GM13976 (cell line): ENCODE results near the gene RMI1.

Experiments used
- DNase-seq: peaks from one replicate; pipeline ENCODE4 v3.0.0; 2012; ENCODE audit warnings: low spot score
- in situ Hi-C: fragments of 300-500 bp; cut with MboI; formaldehyde crosslinking; loops from one replicate; pipeline ENCODE4 v1.12.0; 2022; ENCODE audit warnings: low sequenced_read_pairs, mixed read lengths, inconsistent platforms; ENCODE audit not compliant: unreplicated experiment
- TF ChIP-seq, protein P1 (sequence below): IDR thresholded peaks from 2 replicates; pipeline ENCODE4 v1.5.1; 2012; ENCODE audit warnings: borderline replicate concordance, mild to moderate bottlenecking; ENCODE audit not compliant: insufficient read depth; ENCODE audit errors: extremely low read depth, missing control alignments, control extremely low read depth

The RMI1 gene

DNA sequence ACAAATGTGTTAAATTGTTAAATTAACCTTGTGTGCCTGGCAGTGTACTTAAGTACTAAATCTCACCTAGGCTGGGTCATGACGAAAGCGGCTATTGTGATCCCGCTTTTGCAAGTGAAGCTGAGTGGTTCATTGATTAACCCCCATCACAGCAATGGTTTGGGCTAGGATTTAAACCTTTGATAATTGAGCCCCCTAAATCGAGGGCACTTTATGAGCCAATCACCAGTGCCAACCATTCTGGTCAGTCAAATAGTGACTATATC is 23.4 kb upstream of the RMI1 start:
- in situ Hi-C loops: no loop called here
- DNase-seq: no peak
- TF ChIP-seq, protein P1, sequence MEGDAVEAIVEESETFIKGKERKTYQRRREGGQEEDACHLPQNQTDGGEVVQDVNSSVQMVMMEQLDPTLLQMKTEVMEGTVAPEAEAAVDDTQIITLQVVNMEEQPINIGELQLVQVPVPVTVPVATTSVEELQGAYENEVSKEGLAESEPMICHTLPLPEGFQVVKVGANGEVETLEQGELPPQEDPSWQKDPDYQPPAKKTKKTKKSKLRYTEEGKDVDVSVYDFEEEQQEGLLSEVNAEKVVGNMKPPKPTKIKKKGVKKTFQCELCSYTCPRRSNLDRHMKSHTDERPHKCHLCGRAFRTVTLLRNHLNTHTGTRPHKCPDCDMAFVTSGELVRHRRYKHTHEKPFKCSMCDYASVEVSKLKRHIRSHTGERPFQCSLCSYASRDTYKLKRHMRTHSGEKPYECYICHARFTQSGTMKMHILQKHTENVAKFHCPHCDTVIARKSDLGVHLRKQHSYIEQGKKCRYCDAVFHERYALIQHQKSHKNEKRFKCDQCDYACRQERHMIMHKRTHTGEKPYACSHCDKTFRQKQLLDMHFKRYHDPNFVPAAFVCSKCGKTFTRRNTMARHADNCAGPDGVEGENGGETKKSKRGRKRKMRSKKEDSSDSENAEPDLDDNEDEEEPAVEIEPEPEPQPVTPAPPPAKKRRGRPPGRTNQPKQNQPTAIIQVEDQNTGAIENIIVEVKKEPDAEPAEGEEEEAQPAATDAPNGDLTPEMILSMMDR: no peak

DNA sequence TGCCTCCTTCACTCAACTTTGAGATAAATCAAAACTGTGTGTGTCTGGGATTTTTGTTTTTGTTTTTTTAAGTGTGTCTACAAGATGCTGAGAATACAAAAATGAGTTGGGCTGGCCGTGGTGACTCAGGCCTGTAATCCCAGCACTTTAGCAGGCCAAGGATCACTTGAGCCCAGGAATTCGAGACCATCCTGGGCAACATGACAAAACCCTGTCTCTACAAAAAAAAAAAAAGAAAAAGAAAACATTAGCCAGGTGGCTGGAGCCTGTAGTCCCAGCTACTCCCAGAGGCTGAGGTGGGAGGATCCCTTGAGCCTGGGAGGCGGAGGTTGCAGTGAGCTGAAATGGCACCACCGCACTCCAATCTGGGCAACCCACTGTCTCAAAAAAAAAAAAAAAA is 21.5 kb upstream of the RMI1 start:
- TF ChIP-seq, protein P1: no peak
- in situ Hi-C loops: no loop called here
- no peak for DNase-seq

DNA sequence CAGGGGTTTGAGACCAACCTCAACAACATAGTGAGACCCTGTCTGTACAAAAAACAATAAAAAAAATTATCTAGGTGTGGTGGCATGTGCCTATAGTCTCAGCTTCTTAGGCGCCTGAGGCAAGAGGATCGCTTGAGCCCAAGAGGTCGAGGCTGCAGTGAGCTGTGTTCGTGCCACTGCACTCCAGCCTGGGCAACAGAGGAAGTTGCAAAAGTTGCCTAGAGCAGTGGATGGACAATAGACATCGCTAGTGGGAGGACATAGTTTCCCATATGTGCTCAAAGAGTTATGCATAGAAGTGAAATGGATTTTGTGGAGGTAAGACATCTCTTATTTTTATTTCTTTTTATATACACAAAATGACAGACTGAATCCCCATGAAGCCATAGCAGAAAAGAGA is 19.6 kb upstream of the RMI1 start:
- TF ChIP-seq, protein P1: no peak
- in situ Hi-C loops: no loop called here
- no peak for DNase-seq

DNA sequence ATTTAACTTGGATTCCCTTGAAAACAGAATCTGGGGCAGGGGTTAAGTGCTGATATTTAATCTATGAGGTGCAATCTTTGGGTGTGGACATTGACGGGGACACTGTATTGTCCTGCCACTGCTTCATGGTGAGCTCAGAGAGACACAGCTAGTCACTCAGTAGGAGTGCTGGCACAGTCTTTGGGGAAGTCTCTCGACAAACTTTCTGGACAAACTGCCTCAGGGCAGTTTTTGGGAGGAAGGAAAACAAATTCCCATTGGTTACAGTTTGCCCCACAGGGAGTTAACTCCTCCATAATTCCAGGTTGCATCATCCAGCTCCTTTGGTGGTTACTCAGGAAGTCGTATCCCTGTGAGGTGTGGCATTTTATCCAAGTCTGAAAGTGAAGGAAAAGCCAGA is 18.4 kb upstream of the RMI1 start:
- TF ChIP-seq, protein P1: no peak
- in situ Hi-C loops: no loop called here

GRCh38 chr9:83964973-83965349 is 15.6 kb upstream of the RMI1 start:
- DNase-seq: no peak
- TF ChIP-seq, protein P1: no peak
- in situ Hi-C loops: no loop called here

More for the DNA sequence above, 18.4 kb upstream of the RMI1 start:
- no peak for DNase-seq

DNA sequence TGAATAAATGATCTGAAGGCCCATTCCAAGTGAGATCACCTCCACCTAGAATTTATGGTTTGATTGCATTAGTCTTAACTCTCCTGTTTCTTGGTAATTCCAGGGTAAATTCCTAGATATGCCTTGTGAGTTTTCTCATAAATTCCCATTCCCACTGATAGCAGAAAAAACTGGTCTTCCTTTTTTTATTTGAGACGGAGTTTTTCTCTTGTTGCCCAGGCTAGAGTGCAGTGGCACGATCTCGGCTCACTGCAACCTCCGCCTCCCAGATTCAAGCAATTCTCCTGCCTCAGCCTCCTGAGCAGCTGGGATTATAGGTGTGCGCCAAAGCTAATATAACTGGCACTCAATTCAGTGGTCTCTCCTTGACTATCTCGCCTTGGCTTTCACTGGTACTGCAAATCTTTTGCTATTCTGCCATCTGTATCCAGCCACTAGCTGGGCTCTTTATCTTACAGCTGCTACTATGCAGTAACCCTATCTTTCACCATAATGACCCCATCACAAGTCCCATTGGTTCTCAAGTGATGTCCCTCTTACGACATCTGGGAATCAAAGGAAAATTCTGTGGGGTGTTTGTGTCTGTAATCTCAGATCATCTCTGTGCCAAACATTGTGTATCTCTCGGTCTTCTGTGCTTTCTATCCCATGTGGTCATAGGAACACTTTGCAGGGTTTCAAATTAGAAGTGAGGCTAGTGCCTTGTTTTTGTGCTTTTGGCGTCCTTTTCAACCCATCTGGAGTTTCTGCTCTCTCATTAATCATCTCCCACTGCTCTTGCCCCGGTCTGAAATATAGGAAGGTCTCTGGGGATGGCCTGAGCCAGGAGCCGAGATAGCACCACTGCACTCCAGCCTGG is 15.0 kb upstream of the RMI1 start:
- TF ChIP-seq, protein P1: no peak
- in situ Hi-C loops: no loop called here
- no peak for DNase-seq
